Smooth muscle cell (in vitro differentiated cells): Measurements from ENCODE around the gene IL18RAP. TPM values are rescaled to one million over a fixed set of nuclear protein-coding genes. Genes with fewer than 3 reads are reported as not detected.

Source experiments
- DNase-seq: peaks from one replicate; lab custom pipeline; 2025; ENCODE audit not compliant: unreplicated experiment; lab: John Stamatoyannopoulos, UW
- H2AFZ ChIP-seq: fragments of 200-600 bp; sonication (generic); 2 replicates; pipeline ENCODE4 v1.6.0; 2016; ENCODE audit warnings: antibody characterized with exemption, low read depth, mild to moderate bottlenecking
- H3F3A ChIP-seq: fragments of 200-600 bp; sonication (generic); 2 replicates; pipeline ENCODE4 v1.6.0; 2017; ENCODE audit warnings: antibody characterized with exemption, low read depth
- H3K27ac ChIP-seq: fragments of 200-600 bp; sonication (generic); 2 replicates; pipeline ENCODE4 v1.5.1; 2016; ENCODE audit warnings: low read depth, mild to moderate bottlenecking
- H3K27me3 ChIP-seq: fragments of 200-600 bp; sonication (generic); 2 replicates; pipeline ENCODE4 v1.6.1; 2016; ENCODE audit warnings: low read depth, mild to moderate bottlenecking
- H3K36me3 ChIP-seq: fragments of 200-600 bp; sonication (generic); 2 replicates; pipeline ENCODE4 v1.5.1; 2016; ENCODE audit warnings: low read depth
- H3K4me1 ChIP-seq: fragments of 200-600 bp; sonication (generic); 2 replicates; pipeline ENCODE4 v1.5.1; 2016; ENCODE audit warnings: low read depth
- H3K4me2 ChIP-seq: fragments of 200-600 bp; sonication (generic); 2 replicates; pipeline ENCODE4 v1.6.0; 2016; ENCODE audit warnings: mild to moderate bottlenecking
- H3K4me3 ChIP-seq: fragments of 200-600 bp; sonication (generic); 2 replicates; pipeline ENCODE4 v1.5.1; 2016; ENCODE audit warnings: mild to moderate bottlenecking
- H3K79me2 ChIP-seq: fragments of 200-600 bp; sonication (generic); 2 replicates; pipeline ENCODE4 v1.6.0; 2016; ENCODE audit warnings: low read depth, mild to moderate bottlenecking
- H3K9ac ChIP-seq: fragments of 200-600 bp; sonication (generic); 2 replicates; pipeline ENCODE4 v1.6.0; 2016; ENCODE audit warnings: low read depth
- H3K9me3 ChIP-seq: fragments of 200-600 bp; sonication (generic); replicated peaks from 2 replicates; pipeline ENCODE4 v1.5.1; 2016; ENCODE audit warnings: low read depth
- H4K20me1 ChIP-seq: fragments of 200-600 bp; sonication (generic); 2 replicates; pipeline ENCODE4 v1.6.0; 2016; ENCODE audit warnings: low read depth
- CTCF ChIP-seq: fragments of 200-600 bp; sonication (generic); IDR thresholded peaks from 2 replicates; pipeline ENCODE4 v1.5.1; 2017; ENCODE audit warnings: borderline replicate concordance, mild to moderate bottlenecking, antibody characterized with exemption; ENCODE audit not compliant: insufficient read depth, poor library complexity, severe bottlenecking
- WGBS: methylation state at CpG from one replicate; pipeline ENCODE4 v1.1.7; 2016; ENCODE audit warnings: low lambda C conversion rate; 5-methylcytosine and 5-hydroxymethylcytosine counted together
- polyA plus RNA-seq: library from polyadenylated mRNA; unstranded; fragments of >200 nt; fragmentation: Nextera tagmentation; extraction: Ambion mirVana; gene quantifications from 2 replicates; pipeline ENCODE4 v1.2.1, GENCODE V29; 2016
- total RNA-seq: library from RNA; depleted of rRNA; stranded (reverse); fragments of >200 nt; gene quantifications from 2 replicates; pipeline ENCODE4 v1.2.3, GENCODE V29; 2014

Gene IL18RAP
- total and polyA plus RNA-seq, 2 experiments from 2014 or later, result not detected

GRCh38 chr2:102397209-102397608, 25.8 kb upstream of the IL18RAP start:
- WGBS, result 68% methylated on average over 6 of the region's 6 CpGs
- Histone ChIP-seq H3K4me1 (no peaks in the 10 kb centered on the region), H3K9me3 (no peaks in the 10 kb centered on the region), H4K20me1 (no peaks in the 10 kb centered on the region), H3F3A (no peaks in the 10 kb centered on the region), H3K9ac (no peak overlapping the region), H3K4me2 (no peak overlapping the region), H3K4me3 (no peak overlapping the region), H3K79me2 (no peaks in the 10 kb centered on the region), H3K27ac (no peak overlapping the region), H2AFZ (no peak overlapping the region), H3K27me3 (no peaks in the 10 kb centered on the region), H3K36me3 (no peaks in the 10 kb centered on the region)
- no peak for TF ChIP-seq CTCF
- DNase-seq, result no peak

- no peaks in the 10 kb centered on the region for H3K9me3 ChIP-seq
- H3K27me3 ChIP-seq, result no peaks in the 10 kb centered on the region
- H3K27ac ChIP-seq, result no peak overlapping the region
- no peaks in the 10 kb centered on the region for H3K4me1 ChIP-seq
- H3F3A ChIP-seq, result no peaks in the 10 kb centered on the region
- no peak overlapping the region for H2AFZ ChIP-seq
- H3K36me3 ChIP-seq, result no peaks in the 10 kb centered on the region
- H3K9ac ChIP-seq, result no peak overlapping the region
- no peak for TF ChIP-seq CTCF
- no peaks in the 10 kb centered on the region for H3K79me2 ChIP-seq
- H3K4me3 ChIP-seq, result no peak overlapping the region
- 83% methylated on average over 7 of the region's 7 CpGs for WGBS
- no peak overlapping the region for H3K4me2 ChIP-seq
- H4K20me1 ChIP-seq, result no peaks in the 10 kb centered on the region
- no peak for DNase-seq
Measured at GRCh38 chr2:102399499-102400141, 23.3 kb upstream of the IL18RAP start.

- H2AFZ ChIP-seq, result no peak overlapping the region
- H3K4me1 ChIP-seq, result no peaks in the 10 kb centered on the region
- no peaks in the 10 kb centered on the region for H3K79me2 ChIP-seq
- DNase-seq, result no peak
- H3K27ac ChIP-seq, result no peak overlapping the region
- no peak overlapping the region for H3K9ac ChIP-seq
- no peaks in the 10 kb centered on the region for H3K9me3 ChIP-seq
- no peaks in the 10 kb centered on the region for H3F3A ChIP-seq
- no peak for TF ChIP-seq CTCF
- no peak overlapping the region for H3K4me2 ChIP-seq
- no peaks in the 10 kb centered on the region for H3K27me3 ChIP-seq
- H3K36me3 ChIP-seq, result no peaks in the 10 kb centered on the region
- H4K20me1 ChIP-seq, result no peaks in the 10 kb centered on the region
- no peak overlapping the region for H3K4me3 ChIP-seq
Measured at GRCh38 chr2:102401456-102401855, 21.5 kb upstream of the IL18RAP start.

GRCh38 chr2:102401865-102402264, 21.1 kb upstream of the IL18RAP start:
- H3K4me2 ChIP-seq, result no peak overlapping the region
- H3K27ac ChIP-seq, result no peak overlapping the region
- DNase-seq, result no peak
- H2AFZ ChIP-seq, result no peak overlapping the region
- WGBS, result 91% methylated on average over 2 of the region's 2 CpGs
- no peak overlapping the region for H3K9ac ChIP-seq
- no peaks in the 10 kb centered on the region for H4K20me1 ChIP-seq
- no peaks in the 10 kb centered on the region for H3K9me3 ChIP-seq
- no peaks in the 10 kb centered on the region for H3K27me3 ChIP-seq
- H3K36me3 ChIP-seq, result no peaks in the 10 kb centered on the region
- no peaks in the 10 kb centered on the region for H3K4me1 ChIP-seq
- no peak for TF ChIP-seq CTCF
- H3K79me2 ChIP-seq, result no peaks in the 10 kb centered on the region
- H3F3A ChIP-seq, result no peaks in the 10 kb centered on the region
- no peak overlapping the region for H3K4me3 ChIP-seq
